HT-29 (cell line): ENCODE measurements around the gene DOC2A. TPM values are rescaled to one million over a fixed set of nuclear protein-coding genes. Genes with fewer than 3 reads are reported as not detected.
A peak's percentile ranks its signal among the peaks of the same experiment; 100 is the strongest.

Experiments
- DNase-seq: peaks from one replicate; pipeline ENCODE4 v3.0.0-alpha.2; 2015; ENCODE audit warnings: low spot score
- total RNA-seq: library from RNA; depleted of rRNA; stranded (reverse); fragments of >200 nt; shearing (Covaris generic); gene quantifications from 2 replicates; pipeline ENCODE4 v1.2.3, GENCODE V29; 2014

Gene DOC2A
- total RNA-seq, 1 experiment from 2014 or later: 0.89 TPM

- DNase-seq: peak; percentile 41
Measured at GRCh38 chr16:30005341-30006094, 5.3 kb downstream of the DOC2A start.

DNA sequence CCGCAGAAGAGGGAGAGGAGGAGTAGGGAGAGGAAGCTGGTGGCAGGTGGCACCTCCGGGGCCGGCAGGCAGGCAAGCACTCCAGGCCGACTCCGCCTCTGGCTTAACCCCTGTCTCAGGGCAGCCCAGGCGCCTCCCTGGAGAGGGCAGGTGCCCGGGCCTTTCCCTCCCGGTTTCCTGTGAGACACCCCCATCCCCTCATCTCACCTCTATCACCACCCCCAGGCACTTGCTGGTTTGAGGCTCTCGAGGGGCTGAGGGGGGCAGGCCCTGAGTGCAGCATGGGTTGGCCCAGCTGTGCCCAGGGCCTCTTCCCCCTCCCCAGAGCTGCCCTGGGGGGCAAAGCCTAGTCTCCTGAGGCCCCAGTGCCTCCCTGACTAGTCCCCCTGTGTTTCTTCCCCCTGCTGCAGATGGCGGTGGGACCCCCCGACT, 6.0 kb downstream of the DOC2A start:
- peak; percentile 61 for DNase-seq

DNA sequence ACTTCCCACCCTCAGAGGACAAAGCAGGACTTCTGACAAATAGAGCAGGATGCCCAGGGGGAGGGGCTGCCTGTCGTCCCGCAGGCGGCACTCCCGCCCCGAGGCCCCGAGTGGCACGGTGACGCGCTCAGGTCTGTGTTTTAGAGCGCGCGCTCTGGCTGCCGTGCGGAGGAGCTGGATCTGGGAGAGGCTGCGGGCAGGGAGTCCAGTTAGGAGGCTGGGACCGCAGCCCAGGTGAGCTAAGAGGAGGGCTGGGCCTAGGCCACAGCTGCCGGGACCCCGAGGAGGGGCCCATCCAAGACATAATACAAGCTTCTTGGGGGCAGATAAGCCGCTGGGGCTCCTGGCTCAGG, 6.4 kb downstream of the DOC2A start:
- DNase-seq: no peak

DNA sequence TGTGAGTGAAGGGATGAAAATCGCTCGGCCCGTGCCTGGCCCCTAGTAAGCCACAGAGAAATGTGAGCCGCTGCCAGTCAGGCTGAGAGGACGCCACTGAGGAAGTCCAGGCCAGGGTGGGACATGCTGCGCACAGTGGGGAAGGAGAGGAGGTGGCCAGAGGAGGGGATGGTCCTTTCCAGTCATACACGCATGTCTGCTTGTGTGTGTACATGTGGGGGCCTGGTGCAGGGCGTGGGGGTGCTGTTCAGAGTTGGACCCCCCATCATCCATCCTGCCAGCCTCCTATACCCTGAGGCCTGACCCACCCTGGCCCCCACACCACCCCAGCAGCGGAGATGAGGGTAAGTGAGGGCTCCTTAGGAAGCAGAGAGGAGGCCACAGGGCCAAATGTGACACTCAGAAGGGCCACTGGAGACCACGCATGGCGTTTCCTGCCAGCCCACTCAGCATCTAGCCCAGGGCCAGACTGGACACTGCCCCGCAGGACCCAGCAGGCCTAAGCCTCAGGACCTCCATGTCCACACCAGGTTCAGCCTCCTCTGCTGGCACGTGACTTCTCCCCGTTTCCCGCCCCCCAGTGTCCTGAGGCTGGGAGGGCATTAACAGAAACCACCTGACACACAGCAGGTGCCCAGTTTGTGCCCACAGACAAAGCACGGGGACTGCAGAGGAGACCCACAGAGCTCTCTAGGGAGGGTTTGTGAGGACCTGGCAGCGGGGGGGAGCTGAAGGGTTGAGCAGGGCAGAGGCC, 7.0 kb downstream of the DOC2A start:
- no peak for DNase-seq

DNA sequence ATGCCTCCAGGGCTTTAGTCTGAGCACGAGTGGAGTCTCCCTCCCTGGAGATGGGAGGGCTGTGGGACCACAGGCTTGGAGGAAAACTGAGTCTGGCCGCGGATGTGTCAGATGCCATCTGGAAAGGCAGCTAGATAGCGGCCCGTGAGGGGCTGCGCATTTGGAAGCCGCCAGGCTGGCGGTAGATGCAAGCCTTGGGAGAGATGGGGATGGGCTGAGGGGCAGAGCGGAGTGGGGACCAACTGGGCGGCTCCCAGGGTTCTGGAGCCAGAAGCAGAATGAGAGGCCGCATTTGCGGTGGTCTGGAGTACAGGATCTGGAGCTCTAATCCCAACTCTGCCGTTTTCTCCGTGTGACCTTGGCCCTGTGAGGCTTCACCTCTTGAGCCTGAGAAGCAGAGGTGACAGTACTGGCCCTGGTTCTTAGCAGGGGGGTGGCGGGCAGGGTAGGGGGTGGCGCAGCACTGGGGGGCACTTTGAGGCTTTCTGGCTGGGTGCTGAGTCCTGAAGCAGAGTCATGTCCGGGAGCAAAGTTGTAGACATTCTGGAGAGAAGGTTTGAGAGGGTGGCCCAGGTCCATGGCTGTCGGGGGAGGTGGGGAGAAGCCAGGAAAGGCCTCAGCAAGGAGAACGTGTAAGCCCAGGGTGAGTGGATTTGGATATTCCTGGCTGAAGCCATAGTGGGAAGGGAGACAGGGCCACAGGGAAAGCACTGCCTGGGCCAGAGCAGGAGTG, 8.0 kb downstream of the DOC2A start:
- DNase-seq: no peak

GRCh38 chr16:30000735-30001631, 9.8 kb downstream of the DOC2A start:
- no peak for DNase-seq

DNA sequence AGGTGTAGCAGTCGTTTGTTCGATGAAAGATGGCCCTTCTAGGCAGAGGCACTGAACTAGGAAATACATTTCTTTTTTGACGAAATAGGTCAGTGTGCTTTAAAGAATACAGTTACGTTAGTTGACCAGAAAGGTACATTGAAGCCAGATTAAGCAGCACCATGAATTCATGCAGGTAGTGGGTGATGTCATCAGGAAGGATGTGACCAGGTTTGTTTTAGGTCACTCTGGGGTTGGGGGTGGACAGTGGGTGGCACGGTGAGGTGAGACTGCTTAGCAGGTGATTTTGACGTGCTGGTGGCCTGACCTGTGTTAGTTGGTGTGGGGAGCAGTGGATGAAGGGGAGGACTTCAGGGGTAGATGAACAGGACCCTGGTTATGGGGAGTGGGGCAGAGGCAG, 11.2 kb downstream of the DOC2A start:
- no peak for DNase-seq

DNA sequence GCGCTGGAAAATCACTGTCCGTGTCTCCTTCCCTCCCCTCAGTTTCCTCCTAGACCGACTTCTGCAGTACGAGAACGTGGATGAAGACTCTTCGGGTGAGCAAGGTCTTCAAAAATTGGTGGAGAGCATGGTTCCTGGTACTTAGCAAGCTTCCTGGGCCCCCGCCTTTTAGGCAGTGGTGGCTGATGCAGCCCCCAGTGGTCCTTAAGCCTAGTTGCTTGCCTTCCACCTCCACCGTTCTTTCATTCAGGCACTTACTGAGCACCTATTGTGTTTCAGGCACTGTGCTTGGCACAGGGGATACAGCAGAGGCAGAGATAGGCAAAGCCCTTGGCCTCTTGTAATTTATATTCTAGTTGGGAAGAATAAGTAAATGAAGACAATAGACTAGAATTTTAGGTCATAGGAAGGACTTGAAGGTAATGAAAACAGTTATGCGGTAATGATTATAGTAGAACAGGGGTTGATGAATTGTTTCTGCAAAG, 14.0 kb downstream of the DOC2A start:
- DNase-seq: no peak

DNA sequence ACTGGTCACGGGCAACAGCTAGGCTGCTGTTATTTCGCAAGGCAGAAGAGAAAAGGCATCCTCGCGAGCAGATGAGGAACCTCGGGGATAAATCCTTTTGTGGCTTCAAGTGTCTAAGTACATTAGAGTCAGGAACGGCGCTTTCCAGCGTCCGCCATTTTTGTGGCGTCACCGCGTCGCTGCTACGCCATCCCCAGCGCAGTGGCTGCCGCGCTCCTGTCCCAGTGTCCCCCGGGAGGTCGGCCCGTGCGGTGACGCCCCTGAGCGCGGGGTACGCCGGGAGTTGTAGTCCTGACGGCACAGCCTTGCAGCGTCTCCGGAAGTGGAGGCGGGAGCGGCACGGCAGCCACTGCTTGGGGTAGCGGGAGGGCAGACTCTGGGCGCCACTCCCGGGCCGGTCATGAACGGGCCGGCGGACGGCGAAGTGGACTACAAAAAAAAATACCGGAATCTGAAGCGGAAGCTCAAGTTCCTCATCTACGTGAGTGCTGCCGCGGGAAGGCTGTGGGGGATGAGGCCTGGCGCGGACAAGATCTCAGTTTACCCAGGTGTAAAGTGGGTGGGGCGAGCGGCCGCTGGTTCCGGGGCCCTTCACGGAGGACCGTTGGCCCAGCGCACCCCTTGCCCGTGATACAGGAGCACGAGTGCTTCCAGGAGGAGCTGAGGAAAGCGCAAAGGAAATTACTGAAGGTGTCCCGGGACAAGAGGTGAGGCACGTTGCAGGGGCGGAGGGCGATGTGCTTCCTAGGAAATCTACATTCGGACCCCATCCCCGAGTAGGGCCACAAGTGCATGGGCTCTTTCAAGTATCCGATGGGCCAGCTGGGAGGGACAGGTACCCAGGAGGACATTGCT, 14.7 kb downstream of the DOC2A start, which contains the start of gene INO80E:
Gene INO80E, plus strand, starts transcription at position 331 of the 855 bp plus-strand sequence. Its CDS starts 70 bp downstream, at position 401.
- DNase-seq: peak; percentile 96

DNA sequence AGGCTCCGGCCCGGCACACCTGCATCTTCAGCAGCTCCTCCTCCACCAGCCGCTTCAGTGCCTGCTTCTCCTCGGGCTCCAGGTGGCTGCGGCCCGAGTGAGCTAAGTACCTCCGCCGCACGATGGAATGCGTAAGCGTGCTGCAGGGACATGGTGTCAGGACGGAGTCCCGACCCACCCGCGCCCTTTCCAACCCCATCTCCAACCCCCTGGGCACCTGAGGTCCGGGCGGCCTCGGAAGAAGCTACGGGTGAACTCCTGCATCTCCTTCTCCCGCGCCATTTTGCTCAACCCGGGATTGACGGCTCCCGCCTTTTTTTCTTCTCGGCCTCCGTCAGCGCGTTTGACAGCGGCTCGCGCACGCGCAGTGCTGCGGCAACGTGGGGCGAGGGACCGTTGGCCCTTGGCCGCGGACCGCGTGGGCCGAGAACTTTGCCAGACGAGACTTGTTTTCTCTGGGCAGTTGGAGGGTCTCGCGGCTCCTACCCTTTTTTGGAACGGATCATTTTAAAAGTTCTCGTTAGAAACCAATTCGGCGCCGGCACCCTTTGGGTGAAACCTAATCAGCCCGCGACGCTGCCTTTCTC, 15.4 kb downstream of the DOC2A start, which contains the start of gene HIRIP3:
Gene HIRIP3, minus strand, starts transcription at position 294 of the 587 bp plus-strand sequence. Its CDS starts 12 bp downstream, at position 282.
- peak; percentile 86 for DNase-seq

GRCh38 chr16:29994600-29995323, 16.1 kb downstream of the DOC2A start:
- peak; percentile 69 for DNase-seq

- DNase-seq: no peak
Measured at GRCh38 chr16:29993903-29994599, 16.8 kb downstream of the DOC2A start.

DNA sequence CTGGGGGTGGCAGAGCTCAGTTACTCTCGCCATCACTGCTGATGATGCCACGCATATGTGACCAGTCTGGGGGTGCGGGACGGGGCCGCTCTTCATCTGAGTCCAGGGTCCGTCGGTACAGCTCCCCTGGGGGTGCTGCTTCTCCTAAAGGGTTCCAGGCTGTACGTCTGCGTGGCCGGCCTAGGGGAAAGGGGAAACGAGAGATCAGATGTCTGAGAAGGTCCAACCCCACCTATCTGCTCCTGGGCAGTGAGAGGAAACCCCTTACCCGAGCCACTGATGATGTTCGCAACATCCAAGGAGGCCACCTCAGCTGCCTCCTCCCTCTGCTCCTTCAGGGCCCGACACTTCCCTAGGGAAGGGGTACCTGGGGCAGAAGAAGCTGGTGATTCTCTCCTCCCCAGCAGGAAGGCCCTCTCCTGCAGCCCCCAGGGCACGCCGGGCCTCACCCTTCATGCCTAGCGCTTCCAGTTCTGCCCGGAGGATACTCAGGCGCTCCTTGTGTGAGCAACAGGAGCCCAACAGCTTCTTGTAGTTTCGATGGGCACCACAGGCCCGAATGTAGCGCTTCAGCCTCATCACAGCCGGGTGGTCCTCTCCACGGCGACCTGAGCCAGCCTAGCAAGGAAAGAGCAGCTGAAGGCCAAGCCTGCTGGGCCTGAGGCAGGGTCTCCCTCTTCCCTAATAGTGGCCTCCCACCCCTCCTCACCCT, 17.5 kb downstream of the DOC2A start:
- no peak for DNase-seq

DNA sequence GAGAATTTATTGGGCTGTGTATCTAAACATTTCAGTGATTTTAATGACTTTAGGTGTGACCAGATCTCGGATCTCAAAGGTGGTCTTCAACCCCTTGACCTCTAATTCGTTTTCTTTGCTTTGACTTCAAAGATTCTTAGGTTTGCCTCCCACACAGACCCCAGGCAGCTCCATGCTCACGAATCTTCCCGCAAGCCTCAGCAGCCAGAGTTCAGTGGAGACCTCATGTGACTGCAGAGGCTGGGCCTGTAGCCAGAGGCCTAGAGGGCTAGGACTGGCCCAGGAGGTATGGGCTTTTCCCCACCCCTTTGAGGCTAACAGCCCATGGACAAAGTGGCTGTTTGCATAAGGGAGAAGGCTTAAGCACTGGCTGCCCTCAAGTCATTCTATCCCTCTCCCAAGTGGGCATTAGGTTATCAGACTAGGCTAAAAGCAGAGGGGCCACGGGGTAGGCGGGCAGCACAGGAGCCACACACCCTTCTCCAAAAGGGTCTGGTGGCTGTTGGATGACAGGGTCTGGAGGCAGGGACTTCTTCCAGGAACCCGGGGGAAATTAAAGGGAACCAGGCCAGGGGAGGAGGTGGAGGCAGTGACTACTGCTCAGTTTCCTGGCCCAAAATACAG, 18.4 kb downstream of the DOC2A start:
- no peak for DNase-seq

- no peak for DNase-seq
Measured at GRCh38 chr16:29991571-29991904, 19.3 kb downstream of the DOC2A start.

DNA sequence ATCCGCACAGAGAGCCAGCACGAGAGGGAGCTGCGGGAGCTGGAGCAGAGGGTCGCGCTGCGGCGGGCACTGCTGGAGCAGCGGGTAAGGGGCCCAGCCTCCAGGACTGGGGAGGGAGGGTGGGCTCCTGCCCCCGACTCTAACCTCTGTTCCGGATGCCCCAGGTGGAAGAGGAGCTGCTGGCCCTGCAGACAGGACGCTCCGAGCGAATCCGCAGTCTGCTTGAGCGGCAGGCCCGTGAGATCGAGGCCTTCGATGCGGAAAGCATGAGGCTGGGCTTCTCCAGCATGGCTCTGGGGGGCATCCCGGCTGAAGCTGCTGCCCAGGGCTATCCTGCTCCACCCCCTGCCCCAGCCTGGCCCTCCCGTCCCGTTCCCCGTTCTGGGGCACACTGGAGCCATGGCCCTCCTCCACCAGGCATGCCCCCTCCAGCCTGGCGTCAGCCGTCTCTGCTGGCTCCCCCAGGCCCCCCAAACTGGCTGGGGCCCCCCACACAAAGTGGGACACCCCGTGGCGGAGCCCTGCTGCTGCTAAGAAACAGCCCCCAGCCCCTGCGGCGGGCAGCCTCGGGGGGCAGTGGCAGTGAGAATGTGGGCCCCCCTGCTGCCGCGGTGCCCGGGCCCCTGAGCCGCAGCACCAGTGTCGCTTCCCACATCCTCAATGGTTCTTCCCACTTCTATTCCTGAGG, 19.8 kb downstream of the DOC2A start:
- no peak for DNase-seq

- no peak for DNase-seq
Measured at GRCh38 chr16:29990034-29990433, 20.8 kb downstream of the DOC2A start.
